HG02678 (cell line): ENCODE measurements around the gene ATCAY.

Experiments
- ATAC-seq: cut with Tn5 transposase; IDR thresholded peaks from one replicate; pipeline ENCODE4 v1.9.1; 2021; ENCODE audit warnings: mild to moderate bottlenecking, moderate library complexity; ENCODE audit not compliant: unreplicated experiment

The ATCAY gene, protein sequence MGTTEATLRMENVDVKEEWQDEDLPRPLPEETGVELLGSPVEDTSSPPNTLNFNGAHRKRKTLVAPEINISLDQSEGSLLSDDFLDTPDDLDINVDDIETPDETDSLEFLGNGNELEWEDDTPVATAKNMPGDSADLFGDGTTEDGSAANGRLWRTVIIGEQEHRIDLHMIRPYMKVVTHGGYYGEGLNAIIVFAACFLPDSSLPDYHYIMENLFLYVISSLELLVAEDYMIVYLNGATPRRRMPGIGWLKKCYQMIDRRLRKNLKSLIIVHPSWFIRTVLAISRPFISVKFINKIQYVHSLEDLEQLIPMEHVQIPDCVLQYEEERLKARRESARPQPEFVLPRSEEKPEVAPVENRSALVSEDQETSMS

DNA sequence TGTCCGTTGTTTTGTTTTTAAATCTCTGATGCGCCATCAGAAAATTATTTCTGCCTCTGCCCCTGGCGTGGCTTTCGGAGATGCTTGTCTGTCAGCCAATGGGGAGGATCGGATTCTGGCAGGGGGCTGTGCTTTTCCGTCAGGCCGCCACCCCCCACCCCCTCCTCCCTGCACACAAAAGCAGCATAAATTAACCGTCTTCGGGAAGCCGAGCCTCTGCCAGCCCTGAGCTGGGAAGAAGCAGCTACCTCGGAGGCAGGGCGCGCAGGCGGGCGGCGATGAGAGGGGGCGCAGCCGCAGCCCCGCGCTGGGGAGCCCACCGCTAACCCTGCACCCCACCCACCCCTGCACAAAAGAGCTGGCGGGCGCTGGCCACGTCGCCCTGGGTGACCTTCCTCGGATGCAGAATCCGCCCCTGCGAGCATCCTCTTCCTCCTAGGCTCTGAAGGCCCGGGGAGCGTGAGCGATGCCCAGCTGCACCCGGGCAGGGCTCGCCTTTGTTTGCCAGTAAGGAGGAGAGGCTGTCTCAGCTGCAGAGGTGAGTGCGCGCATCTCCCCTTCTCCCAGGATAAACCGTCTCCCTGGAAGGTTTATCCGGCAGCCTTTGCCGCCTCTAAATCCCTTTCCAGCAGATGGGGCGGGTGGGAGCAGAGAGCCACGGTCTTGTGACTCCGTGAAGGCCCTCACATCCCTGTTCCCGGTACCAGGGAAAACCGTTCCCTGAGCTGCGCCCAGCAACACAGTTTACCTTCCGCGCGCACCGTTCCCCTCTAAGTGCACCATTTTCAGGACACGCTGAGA lies at the start of gene ATCAY:
Gene ATCAY (plus strand): TSS at position 215 of the 801 bp plus-strand sequence. CDS start 5,083 bp downstream, outside the sequence.
- no peak for ATAC-seq

GRCh38 chr19:3831601-3832000 lies 48.9 kb upstream of the ATCAY start:
- ATAC-seq, result no peak

GRCh38 chr19:3832001-3832400 lies 48.5 kb upstream of the ATCAY start:
- ATAC-seq, result no peak

GRCh38 chr19:3833578-3834348 lies 46.7 kb upstream of the ATCAY start:
- ATAC-seq, result no peak

DNA sequence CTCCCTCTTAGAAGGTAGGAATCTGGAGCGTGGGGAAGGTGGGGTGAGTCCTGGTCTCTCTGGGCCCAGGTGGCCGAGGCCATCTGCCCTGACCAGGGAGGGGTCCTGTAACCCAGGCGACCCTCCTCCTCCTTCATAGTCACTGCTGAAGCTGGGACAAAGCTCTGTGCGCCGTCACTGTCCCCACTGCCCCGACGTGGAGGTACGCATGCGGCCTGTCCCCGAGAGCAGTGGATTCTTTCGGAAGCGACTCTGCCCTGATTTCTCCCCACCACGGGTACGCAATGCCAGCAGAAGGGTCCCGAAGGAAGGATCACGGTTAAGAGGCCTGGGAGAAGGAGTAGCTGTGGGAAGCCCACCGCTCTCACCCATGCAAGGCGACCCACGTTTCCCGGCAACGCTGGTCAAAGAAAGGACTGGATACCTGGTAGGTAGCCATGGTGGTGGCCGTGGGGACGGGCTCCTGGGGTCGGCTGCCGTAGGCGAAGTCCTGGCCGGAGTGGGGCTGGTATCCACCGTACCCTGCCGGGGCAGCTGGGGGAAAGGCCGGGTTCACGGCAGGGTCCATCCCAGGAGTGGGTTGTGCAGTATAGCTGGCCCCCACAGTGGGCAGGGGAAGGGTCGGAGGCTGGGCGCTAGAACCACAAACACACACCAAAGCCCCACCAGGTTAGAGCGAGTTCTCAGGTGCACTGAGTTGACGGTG lies 46.0 kb upstream of the ATCAY start:
- no peak for ATAC-seq

DNA sequence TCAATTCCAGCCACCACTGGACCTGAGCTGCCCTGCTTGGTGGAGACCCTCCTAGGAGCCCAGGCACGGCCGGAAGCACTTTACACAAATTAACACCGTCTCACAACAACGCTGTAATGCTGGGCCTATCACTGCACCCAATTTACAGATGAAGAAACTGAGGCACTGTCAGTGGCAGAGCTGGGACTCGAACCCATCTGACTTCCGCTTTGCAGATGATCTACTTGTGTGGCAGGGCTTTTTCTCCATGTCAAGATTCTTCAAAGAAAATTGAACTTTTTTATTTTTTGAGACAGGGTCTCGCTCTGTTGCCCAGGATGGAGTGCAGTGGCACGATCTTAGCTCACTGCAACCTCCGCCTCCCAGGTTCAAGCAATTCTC lies 45.4 kb upstream of the ATCAY start:
- ATAC-seq, result no peak

DNA sequence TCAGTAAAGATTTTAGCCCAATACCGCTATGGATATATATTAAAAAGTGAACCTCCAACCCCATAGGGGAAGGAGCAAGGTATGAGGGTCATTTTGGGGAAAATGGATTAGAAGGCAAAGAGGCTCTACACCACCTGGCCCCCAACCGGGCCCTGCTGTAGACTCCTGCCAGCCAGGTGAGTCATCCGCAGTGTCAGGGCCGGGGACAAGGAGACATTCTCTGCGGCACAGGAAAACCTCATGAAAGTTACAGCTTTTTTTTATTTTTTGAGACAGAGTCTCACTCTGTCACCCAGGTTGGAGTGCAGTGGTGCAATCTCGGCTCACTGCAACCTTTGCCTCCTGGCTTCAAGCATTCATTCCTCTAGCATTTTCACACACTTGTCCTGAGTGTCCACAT lies 43.6 kb upstream of the ATCAY start:
- no peak for ATAC-seq

- ATAC-seq, result no peak
These were observed 43.2 kb upstream of the ATCAY start for GRCh38 chr19:3837332-3837731.

DNA sequence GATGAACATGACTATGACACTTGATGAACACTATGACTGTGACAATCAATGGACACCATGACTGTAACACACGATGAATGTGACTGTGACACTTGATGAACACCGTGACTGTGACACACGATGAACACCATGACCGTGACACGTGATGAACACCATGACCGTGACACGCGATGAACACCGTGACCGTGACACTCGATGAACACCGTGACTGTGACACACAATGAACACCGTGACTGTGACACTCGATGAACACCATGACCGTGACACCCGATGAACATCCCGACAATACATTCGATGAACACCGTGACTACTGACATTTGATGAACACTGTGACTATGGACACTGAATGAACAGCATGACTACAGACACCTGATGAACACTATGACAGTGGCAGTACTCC lies 42.6 kb upstream of the ATCAY start:
- ATAC-seq, result no peak

GRCh38 chr19:3838661-3839060 lies 41.8 kb upstream of the ATCAY start:
- ATAC-seq, result no peak

GRCh38 chr19:3839941-3840340 lies 40.5 kb upstream of the ATCAY start:
- ATAC-seq, result no peak

- no peak for ATAC-seq
These were observed 39.7 kb upstream of the ATCAY start for GRCh38 chr19:3840804-3841203.

DNA sequence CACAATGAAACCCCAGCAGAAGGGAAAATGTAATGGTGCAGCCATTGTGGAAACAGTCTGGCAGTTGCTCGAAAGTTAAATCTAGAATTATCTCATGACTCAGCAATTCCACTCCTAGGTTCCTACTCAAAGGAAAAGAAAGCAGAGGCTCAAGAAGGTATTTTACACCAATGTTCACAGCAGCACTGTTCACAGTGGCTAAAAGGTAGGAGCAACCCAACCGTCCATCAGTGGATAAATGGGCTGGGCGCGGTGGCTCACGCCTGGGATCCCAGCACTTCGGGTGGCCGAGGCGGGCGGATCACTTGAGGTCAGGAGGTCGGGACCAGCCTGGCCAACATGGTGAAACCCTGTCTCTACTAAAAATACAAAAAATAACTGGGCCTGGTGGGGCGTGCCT lies 37.5 kb upstream of the ATCAY start:
- no peak for ATAC-seq

- ATAC-seq, result no peak
These were observed 35.9 kb upstream of the ATCAY start for GRCh38 chr19:3844596-3844995.

GRCh38 chr19:3849092-3849491 lies 31.4 kb upstream of the ATCAY start:
- no peak for ATAC-seq

DNA sequence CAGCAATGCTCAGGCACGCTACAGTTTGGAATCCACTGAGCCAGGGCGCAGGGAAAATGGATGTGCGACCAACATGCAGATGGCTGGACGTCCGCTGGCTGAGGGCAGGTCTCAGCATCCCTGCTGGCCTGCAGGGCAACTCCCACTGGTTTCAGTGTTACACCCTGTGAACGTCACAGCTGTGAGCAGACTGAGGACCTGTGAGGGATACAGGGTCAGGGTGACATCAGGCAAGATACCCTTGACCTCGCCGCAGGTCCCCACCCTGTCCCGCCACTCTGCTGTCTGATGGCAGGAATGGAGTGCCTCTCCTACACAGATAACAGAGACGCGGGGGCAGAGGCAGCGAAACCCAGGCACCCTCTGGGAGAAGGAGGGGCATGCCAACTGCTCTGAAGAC lies 30.7 kb upstream of the ATCAY start:
- ATAC-seq, result no peak

DNA sequence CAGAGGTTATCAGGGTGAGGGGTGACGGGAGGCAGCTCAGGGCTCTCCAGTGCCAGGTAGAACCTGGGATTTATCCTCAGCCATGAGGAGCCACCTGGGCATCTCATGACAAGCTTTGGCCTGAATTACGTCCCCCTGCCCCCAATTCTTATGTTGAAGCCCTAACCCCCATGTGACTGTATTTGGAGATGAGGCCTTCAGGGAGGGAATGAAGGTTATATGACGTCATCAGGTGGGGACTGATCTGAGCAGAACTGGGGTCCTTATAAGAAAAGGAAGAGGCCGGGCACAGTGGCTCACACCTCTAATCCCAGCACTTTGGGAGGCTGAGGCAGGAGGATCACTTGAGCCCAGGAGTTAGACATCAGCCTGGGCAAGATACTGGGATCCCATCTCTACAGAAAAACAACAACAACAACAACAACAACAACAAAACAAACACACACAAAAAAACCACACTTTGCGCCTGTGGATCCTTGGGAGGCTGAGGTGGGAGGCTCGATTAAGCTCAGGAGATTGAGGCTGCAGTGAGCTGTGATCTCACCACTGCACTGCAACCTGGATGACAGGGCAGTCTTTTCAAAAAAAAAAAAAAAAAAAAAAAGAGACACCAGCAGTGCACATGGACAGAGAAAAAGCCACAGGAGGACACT lies 30.0 kb upstream of the ATCAY start:
- no peak for ATAC-seq

GRCh38 chr19:3851254-3852176 lies 29.0 kb upstream of the ATCAY start:
- no peak for ATAC-seq

DNA sequence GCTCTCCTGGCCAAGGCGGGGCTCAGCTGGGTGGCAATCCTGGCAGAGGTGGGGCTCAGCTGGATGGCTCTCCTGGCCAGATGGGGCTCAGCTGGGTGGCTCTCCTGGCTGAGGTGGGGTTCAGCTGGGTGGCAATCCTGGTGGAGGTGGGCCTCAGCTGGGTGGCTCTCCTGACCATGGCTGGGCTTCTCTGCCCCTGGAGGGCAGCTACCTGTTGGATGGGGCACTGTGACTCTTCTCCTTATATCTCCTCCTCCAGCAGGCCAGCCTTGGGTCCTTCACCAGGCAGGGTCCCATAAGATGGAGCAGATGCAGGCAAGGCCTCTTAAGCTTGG lies 28.3 kb upstream of the ATCAY start:
- ATAC-seq, result no peak
